Gastroesophageal sphincter (tissue), 3 donors: ENCODE results near the gene ERMP1.
"Not testable (repeated sequence)": the region's sequence is repeated elsewhere in the genome, so short reads cannot be mapped to it uniquely, and the experiment has no call there.

Experiments
- POLR2A ChIP-seq, 2 donors: fragments of 450-650 bp; IDR thresholded peaks; one replicate each; pipeline ENCODE4 v1.6.1; 2017; ENCODE audit warnings: antibody characterized with exemption in 2 of 2, mild to moderate bottlenecking in 2 of 2, moderate library complexity in 1 of 2
- TF ChIP-seq, protein P1 (sequence below), 4 experiments: fragments of 200-600 bp in 2 of 4; fragments of 450-650 bp in 2 of 4; sonication (generic) in 1 of 4; IDR thresholded peaks; one replicate each; pipeline ENCODE4 v1.5.1; 2017 to 2019; ENCODE audit warnings: antibody characterized with exemption in 4 of 4, mild to moderate bottlenecking in 2 of 4, moderate library complexity in 2 of 4

DNA sequence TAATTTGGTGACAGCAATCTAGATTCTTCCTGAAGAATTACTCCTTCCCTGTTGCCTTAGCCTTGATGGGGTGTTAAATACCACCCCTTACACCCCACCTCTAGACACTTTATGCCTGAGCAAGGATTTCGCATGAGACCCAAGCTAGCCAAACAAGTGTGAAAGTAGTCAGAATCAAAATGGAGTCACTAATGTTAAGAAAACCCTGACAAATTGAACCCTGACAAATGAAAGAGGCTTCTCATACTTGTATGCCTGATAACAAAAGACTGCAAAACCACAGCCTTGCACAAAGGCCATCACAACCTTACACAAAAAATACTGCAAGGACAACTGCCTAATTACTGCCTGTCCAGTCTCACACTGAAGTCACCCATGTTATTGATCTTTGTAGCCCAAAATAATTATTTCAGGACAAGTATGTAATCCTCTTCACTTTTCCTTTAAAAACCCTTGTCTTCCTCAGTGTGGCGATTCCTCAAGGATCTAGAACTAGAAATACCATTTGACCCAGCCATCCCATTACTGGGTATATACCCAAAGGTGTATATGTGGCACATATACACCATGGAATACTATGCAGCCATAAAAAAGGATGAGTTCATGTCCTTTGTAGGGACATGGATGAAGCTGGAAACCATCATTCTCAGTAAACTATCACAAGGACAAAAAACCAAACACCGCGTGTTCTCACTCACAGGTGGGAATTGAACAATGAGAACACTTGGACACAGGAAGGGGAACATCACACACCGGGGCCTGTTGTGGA is 49.5 kb upstream of the ERMP1 start:
- not testable (repeated sequence) for TF ChIP-seq POLR2A (IDR thresholded peaks at IDR 0.05)
- TF ChIP-seq, protein P1, sequence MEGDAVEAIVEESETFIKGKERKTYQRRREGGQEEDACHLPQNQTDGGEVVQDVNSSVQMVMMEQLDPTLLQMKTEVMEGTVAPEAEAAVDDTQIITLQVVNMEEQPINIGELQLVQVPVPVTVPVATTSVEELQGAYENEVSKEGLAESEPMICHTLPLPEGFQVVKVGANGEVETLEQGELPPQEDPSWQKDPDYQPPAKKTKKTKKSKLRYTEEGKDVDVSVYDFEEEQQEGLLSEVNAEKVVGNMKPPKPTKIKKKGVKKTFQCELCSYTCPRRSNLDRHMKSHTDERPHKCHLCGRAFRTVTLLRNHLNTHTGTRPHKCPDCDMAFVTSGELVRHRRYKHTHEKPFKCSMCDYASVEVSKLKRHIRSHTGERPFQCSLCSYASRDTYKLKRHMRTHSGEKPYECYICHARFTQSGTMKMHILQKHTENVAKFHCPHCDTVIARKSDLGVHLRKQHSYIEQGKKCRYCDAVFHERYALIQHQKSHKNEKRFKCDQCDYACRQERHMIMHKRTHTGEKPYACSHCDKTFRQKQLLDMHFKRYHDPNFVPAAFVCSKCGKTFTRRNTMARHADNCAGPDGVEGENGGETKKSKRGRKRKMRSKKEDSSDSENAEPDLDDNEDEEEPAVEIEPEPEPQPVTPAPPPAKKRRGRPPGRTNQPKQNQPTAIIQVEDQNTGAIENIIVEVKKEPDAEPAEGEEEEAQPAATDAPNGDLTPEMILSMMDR (IDR thresholded peaks at IDR 0.05), result not testable (repeated sequence)
